Type B pancreatic cell (in vitro differentiated cells): ENCODE data around the gene OR5H14. TPM values are rescaled to one million over a fixed set of nuclear protein-coding genes. Genes with fewer than 3 reads are reported as not detected.

ENCODE experiments used
- total RNA-seq: library from RNA; stranded (reverse); gene quantifications from 2 replicates; pipeline ENCODE4 v1.2.1, GENCODE V29; 2021; ENCODE audit warnings: low replicate concordance

The OR5H14 gene
- total RNA-seq, 1 donor from 2014 or later: not detected

Other genes starting within 250 kb of the OR5H14 start
- gene RIOX2, start 175.0 kb upstream of the OR5H14 start, total RNA-seq: 22.3 and 27.9 TPM in 2 replicates
- not detected in 2 replicates for gene GABRR3, start 112.2 kb upstream of the OR5H14 start, total RNA-seq
- not detected in 2 replicates for gene OR5AC2, start 60.3 kb upstream of the OR5H14 start, total RNA-seq
- not detected in 2 replicates for gene OR5H1, start 16.8 kb upstream of the OR5H14 start, total RNA-seq
- gene OR5H15, start 19.2 kb downstream of the OR5H14 start, total RNA-seq: not detected in 2 replicates
- not detected in 2 replicates for gene OR5H6, start 116.8 kb downstream of the OR5H14 start, total RNA-seq
- gene OR5H2, start 135.0 kb downstream of the OR5H14 start, total RNA-seq: not detected in 2 replicates
- gene OR5K4, start 206.4 kb downstream of the OR5H14 start, total RNA-seq: not detected in 2 replicates
- not detected in 2 replicates for gene OR5K3, start 243.2 kb downstream of the OR5H14 start, total RNA-seq